Upper lobe of left lung (tissue), 6 donors: ENCODE measurements around the gene PTPRH. TPM values are rescaled to one million over a fixed set of nuclear protein-coding genes. Genes with fewer than 3 reads are reported as not detected.

Experiments
- ATAC-seq, 2 donors: fragments of 200-7000 bp; cut with Tn5 transposase; one replicate each; pipeline ENCODE4 v1.9.1; 2022; ENCODE audit warnings: mild to moderate bottlenecking in 2 of 2, moderate library complexity in 2 of 2; ENCODE audit not compliant: low FRiP score in 2 of 2
- DNase-seq, 2 donors: peaks; one replicate each; pipeline ENCODE4 v3.0.0-alpha.2; 2019 to 2020
- H3K27ac ChIP-seq, 4 donors: fragments of 200-600 bp; sonication (generic); one replicate each; pipeline ENCODE4 v1.5.1; 2016 to 2019
- H3K27me3 ChIP-seq, 4 donors: fragments of 200-600 bp; sonication (generic); one replicate each; pipeline ENCODE4 v1.5.1; 2017 to 2019
- H3K36me3 ChIP-seq, 4 donors: fragments of 200-600 bp; sonication (generic); one replicate each; pipeline ENCODE4 v1.5.1; 2016 to 2019
- H3K4me1 ChIP-seq, 4 donors: fragments of 200-600 bp; sonication (generic); one replicate each; pipeline ENCODE4 v1.5.1; 2018 to 2019
- H3K4me3 ChIP-seq, 4 donors: fragments of 200-600 bp; sonication (generic); one replicate each; pipeline ENCODE4 v1.5.1; 2017 to 2019; ENCODE audit warnings: mild to moderate bottlenecking in 2 of 4, moderate library complexity in 1 of 4
- H3K9me3 ChIP-seq, 4 donors: fragments of 200-600 bp; sonication (generic); one replicate each; pipeline ENCODE4 v1.5.1; 2018 to 2019
- EP300 ChIP-seq, 4 donors: sonication (generic); formaldehyde crosslinking; IDR thresholded peaks; one replicate each; pipeline ENCODE4 v1.5.1; 2017; ENCODE audit warnings: antibody characterized with exemption in 4 of 4, control low read depth in 2 of 4
- POLR2A ChIP-seq, 4 donors: fragments of 450-650 bp; IDR thresholded peaks; one replicate each; pipeline ENCODE4 v1.5.1; 2016 to 2017; ENCODE audit warnings: antibody characterized with exemption in 4 of 4, mild to moderate bottlenecking in 2 of 4
- POLR2AphosphoS5 ChIP-seq, 2 donors: sonication (generic); formaldehyde crosslinking; IDR thresholded peaks; one replicate each; pipeline ENCODE4 v1.5.1; 2017; ENCODE audit warnings: antibody characterized with exemption in 2 of 2
- WGBS, 2 donors: methylation state at CpG; one replicate each; pipeline ENCODE4 v1.1.5; 2017 to 2018; 5-methylcytosine and 5-hydroxymethylcytosine counted together
- total RNA-seq, 6 donors: library from RNA; depleted of rRNA in 4 of 6; stranded (reverse); fragments of >200 nt in 4 of 6; gene quantifications; one replicate each; pipeline versions ENCODE4 v1.1.0 to v1.2.1, GENCODE V29; 2016 to 2021
- TF ChIP-seq, protein P1 (sequence below), 6 experiments: fragments of 450-650 bp in 4 of 6; fragments of 200-600 bp in 2 of 6; sonication (generic) in 2 of 6; IDR thresholded peaks; one replicate each; pipeline ENCODE4 v1.5.1; 2016 to 2019; ENCODE audit warnings: antibody characterized with exemption in 6 of 6
- donor health status: DM: no; HTN: no; CAD: no; lungs with moderate emphysema.
- donor health status: DM: no; HTN: yes; CAD: no; lungs with severe emphysema.

PTPRH gene
- total RNA-seq, 6 donors from 2014 or later = 0.30 to 3.1 (median 0.67) TPM; not detected in 1

DNA sequence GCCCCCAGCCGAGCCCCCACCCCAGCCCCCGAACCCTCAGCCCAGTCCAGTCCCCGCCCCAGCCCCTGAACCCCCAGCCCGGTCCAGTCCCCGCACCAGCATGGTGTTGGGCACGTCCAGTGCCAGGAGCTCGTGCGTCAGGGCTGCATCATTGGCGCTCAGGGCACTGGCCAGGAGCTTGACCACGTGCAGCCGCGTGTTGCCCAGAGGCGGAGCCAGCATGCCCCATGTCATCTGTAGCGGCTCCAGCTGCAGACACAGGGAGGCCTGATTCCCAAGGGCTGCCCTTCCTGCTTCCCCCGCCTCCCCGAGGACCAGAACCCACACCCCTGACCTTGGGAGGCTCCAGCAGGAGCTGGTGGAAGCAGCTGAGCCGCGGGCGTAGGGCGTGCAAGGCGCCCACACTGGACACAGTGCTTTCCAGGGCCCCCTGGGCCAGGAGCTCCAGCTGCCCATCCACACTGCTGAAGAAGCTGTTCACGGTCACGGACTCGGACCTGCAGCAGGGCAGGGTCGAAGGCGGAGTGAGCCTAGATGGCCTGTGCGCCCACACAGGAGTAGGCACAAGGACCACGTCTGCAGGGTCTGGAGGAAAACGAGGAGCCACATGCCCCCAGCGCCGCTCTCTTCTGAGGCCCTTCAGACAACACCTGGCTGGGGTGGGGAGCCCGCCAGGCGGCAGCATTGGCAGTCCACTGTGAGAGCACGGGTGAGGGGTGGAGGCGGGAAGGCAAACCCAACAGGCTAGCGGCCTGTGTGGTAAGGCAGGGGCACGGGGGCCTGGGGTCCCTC lies 32.0 kb upstream of the PTPRH start:
- peak in 1 of 2 donors; percentile 66 for DNase-seq
- H3K4me3 ChIP-seq = no peak overlapping the region
- no peaks in the 10 kb centered on the region for H3K4me1 ChIP-seq
- no peaks in the 10 kb centered on the region for H3K9me3 ChIP-seq
- H3K36me3 ChIP-seq = peaks cover 54 to 100% (median 98%) of the 10 kb centered on the region in 4 donors
- no peaks in the 10 kb centered on the region for H3K27me3 ChIP-seq
- no peak for ATAC-seq
- WGBS, 2 donors = 87 to 95% methylated on average over 9 to 29 of the region's 37 CpGs
- H3K27ac ChIP-seq = no peak overlapping the region
- TF ChIP-seq, protein P1, sequence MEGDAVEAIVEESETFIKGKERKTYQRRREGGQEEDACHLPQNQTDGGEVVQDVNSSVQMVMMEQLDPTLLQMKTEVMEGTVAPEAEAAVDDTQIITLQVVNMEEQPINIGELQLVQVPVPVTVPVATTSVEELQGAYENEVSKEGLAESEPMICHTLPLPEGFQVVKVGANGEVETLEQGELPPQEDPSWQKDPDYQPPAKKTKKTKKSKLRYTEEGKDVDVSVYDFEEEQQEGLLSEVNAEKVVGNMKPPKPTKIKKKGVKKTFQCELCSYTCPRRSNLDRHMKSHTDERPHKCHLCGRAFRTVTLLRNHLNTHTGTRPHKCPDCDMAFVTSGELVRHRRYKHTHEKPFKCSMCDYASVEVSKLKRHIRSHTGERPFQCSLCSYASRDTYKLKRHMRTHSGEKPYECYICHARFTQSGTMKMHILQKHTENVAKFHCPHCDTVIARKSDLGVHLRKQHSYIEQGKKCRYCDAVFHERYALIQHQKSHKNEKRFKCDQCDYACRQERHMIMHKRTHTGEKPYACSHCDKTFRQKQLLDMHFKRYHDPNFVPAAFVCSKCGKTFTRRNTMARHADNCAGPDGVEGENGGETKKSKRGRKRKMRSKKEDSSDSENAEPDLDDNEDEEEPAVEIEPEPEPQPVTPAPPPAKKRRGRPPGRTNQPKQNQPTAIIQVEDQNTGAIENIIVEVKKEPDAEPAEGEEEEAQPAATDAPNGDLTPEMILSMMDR (IDR thresholded peaks at IDR 0.05) = no peak
- TF ChIP-seq POLR2AphosphoS5 (IDR thresholded peaks at IDR 0.05) (no peak), POLR2A (IDR thresholded peaks at IDR 0.05) (no peak), EP300 (IDR thresholded peaks at IDR 0.05) (no peak)

DNA sequence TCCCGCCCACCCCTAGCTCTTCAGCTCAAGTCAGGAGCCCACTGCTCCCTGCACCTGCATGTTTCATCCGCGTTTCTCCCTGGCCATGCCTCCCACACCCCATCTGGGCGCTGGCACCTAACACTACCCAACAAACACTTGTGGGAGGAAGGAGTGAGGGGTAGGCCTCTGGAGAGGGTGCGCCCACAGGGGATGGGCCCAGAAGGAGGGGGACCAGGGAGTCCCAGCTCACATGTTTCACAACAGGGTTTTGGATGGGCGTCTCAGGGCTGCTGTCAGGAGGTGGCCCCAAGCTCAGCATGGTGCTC lies 31.4 kb upstream of the PTPRH start:
- H3K9me3 ChIP-seq = no peaks in the 10 kb centered on the region
- no peak overlapping the region for H3K27ac ChIP-seq
- no peaks in the 10 kb centered on the region for H3K27me3 ChIP-seq
- no peak overlapping the region for H3K4me3 ChIP-seq
- TF ChIP-seq POLR2A (IDR thresholded peaks at IDR 0.05) (no peak), EP300 (IDR thresholded peaks at IDR 0.05) (no peak), POLR2AphosphoS5 (IDR thresholded peaks at IDR 0.05) (no peak)
- TF ChIP-seq, protein P1 (IDR thresholded peaks at IDR 0.05) = no peak
- peaks cover 57 to 100% (median 97%) of the 10 kb centered on the region in 4 donors for H3K36me3 ChIP-seq
- no peaks in the 10 kb centered on the region for H3K4me1 ChIP-seq
- WGBS, 2 donors = 89 to 94% methylated on average over 5 to 6 of the region's 6 CpGs
- DNase-seq (no peak), ATAC-seq (no peak)

DNA sequence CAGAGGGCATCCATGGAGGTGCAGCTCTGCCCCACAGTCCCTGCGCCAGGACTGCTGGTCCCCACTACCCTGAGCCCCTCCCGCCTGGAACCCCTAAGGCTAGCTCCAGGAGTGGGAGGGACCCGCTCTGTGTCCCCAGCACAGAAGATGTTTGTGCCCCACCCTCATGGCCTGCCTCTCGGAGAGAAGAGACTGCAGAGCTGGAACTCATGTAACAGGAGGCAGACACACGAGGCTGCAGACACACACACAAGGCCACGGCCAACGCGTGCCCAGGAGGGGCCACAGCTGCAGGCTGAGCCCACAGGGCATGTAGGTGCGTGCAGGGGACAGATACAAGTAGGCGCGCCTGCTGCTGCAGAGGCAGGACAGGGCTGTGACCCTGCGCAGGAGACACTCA lies 29.7 kb upstream of the PTPRH start:
- no peak overlapping the region for H3K27ac ChIP-seq
- ATAC-seq (no peak), DNase-seq (peak in 1 of 2 donors; percentile 73)
- H3K36me3 ChIP-seq = peaks cover 48 to 98% (median 90%) of the 10 kb centered on the region in 4 donors
- 93 to 100% methylated on average over 3 to 12 of the region's 12 CpGs for WGBS, 2 donors
- TF ChIP-seq, protein P1 (IDR thresholded peaks at IDR 0.05) = no peak
- TF ChIP-seq EP300 (IDR thresholded peaks at IDR 0.05) (no peak), POLR2AphosphoS5 (IDR thresholded peaks at IDR 0.05) (no peak), POLR2A (IDR thresholded peaks at IDR 0.05) (no peak)
- H3K9me3 ChIP-seq = no peaks in the 10 kb centered on the region
- H3K4me3 ChIP-seq = no peak overlapping the region
- no peaks in the 10 kb centered on the region for H3K27me3 ChIP-seq
- H3K4me1 ChIP-seq = no peaks in the 10 kb centered on the region

DNA sequence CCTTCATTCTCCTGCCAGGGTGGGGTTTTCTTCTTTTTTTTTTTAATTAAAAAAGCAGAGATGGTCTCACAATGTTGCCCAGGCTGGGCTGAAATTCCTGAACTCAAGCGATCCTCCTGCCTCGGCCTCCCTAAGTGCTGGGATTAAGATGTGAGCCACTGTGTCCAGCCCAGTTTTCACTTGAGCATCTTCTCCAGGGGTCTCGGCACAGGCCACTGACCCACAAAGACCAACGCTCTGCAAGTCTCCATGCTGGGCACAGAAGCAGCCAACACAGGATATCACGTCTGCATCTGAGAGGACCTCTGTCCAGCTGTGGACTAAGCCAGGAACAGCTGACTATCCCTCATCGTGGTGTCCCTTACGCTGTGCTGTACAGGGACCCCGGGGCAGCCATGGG lies 28.7 kb upstream of the PTPRH start:
- ATAC-seq (no peak), DNase-seq (peak in 1 of 2 donors; percentile 31)
- H3K27me3 ChIP-seq = no peaks in the 10 kb centered on the region
- H3K36me3 ChIP-seq = peaks cover 48 to 98% (median 87%) of the 10 kb centered on the region in 4 donors
- WGBS, 2 donors = 96 to 97% methylated on average over 3 to 8 of the region's 8 CpGs
- no peaks in the 10 kb centered on the region for H3K4me1 ChIP-seq
- H3K27ac ChIP-seq = no peak overlapping the region
- no peak overlapping the region for H3K4me3 ChIP-seq
- TF ChIP-seq POLR2AphosphoS5 (IDR thresholded peaks at IDR 0.05) (no peak), EP300 (IDR thresholded peaks at IDR 0.05) (no peak), POLR2A (IDR thresholded peaks at IDR 0.05) (no peak)
- TF ChIP-seq, protein P1 (IDR thresholded peaks at IDR 0.05) = no peak
- no peaks in the 10 kb centered on the region for H3K9me3 ChIP-seq

DNA sequence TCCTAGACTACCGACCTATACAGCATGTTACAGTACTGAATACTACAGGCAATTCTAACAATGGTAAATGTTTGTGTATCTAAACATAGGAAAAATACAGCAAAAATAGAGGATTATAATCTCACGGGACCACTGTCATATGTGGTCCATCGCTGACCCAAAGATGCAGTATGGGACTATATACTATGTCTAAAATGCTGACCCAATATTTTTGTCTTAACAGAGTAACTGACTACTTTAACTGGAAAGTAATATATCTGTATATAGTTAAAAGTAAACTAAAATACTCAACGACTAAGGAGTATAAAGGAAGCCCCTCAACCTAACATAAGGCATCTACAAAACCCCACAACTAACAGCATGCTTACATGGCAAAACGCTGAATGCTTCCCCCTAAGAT lies 23.7 kb upstream of the PTPRH start:
- no peaks in the 10 kb centered on the region for H3K27me3 ChIP-seq
- WGBS, 2 donors = 85 to 88% methylated on average over 5 of the region's 5 CpGs
- H3K9me3 ChIP-seq = no peaks in the 10 kb centered on the region
- peaks cover 35 to 98% (median 82%) of the 10 kb centered on the region in 4 donors for H3K36me3 ChIP-seq
- H3K27ac ChIP-seq = no peak overlapping the region
- DNase-seq = no peak
- no peak for ATAC-seq
- TF ChIP-seq POLR2A (IDR thresholded peaks at IDR 0.05) (no peak), EP300 (IDR thresholded peaks at IDR 0.05) (no peak)
- no peaks in the 10 kb centered on the region for H3K4me1 ChIP-seq
- H3K4me3 ChIP-seq = no peak overlapping the region
